Measurements from ENCODE around the gene HS3ST3A1.

- TF ChIP-seq CTCF (IDR thresholded peaks at IDR 0.05) (no peak), POLR2AphosphoS5 (IDR thresholded peaks at IDR 0.05) (no peak)
These were observed 45.9 kb upstream of the HS3ST3A1 start for GRCh38 chr17:13647543-13648021.

Measured in suprapubic skin (tissue), 3 donors.